ENCODE measurements around the gene RTN4RL1. TPM values are rescaled to one million over a fixed set of nuclear protein-coding genes. Genes with fewer than 3 reads are reported as not detected.

The RTN4RL1 gene
- total RNA-seq, 2 experiments from 2014 or later = 0.17 to 0.21 TPM

DNA sequence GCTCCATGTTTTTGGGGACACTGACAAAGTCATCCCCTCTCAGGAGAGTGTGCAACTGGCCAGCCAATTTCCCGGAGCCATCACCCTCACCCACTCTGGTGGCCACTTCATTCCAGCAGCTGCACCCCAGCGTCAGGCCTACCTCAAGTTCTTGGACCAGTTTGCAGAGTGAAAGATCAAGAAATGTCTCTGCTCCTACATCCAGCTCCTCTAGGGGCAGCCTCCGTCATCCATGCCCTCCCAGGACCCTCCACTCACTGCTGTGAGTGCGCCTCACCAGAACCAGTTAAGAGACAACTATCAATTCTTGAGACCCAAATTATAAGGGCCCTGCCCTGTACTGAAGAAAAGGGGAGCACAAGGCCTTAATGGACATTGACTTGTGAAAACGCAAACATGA, 17.8 kb upstream of the RTN4RL1 start:
- CTCF ChIA-PET = interaction anchor here (0.9 to 1.6 kb wide), 2 partner anchors 12 to 202 kb away, joined by 3 to 5 read pairs; partner anchors contain the start of gene HIC1
- Mint-ChIP-seq H3K4me3 (peak overlapping the region; percentile 96), H3K9me3 (no peaks in the 10 kb centered on the region), H3K27ac (peak overlapping the region; percentile 97), H3K4me1 (ENCODE audit: low read depth) (peaks cover 23% of the 10 kb centered on the region), H3K27me3 (no peaks in the 10 kb centered on the region), H3K36me3 (peaks cover 17% of the 10 kb centered on the region)
- POLR2A ChIA-PET = no interaction called here
- no peak for DNase-seq
- intact Hi-C loops (cut with micrococcal nuclease) = loop anchor here (1.0 to 5.0 kb wide), 3 partner anchors 7 to 326 kb away; no protein-coding TSS in a partner anchor

DNA sequence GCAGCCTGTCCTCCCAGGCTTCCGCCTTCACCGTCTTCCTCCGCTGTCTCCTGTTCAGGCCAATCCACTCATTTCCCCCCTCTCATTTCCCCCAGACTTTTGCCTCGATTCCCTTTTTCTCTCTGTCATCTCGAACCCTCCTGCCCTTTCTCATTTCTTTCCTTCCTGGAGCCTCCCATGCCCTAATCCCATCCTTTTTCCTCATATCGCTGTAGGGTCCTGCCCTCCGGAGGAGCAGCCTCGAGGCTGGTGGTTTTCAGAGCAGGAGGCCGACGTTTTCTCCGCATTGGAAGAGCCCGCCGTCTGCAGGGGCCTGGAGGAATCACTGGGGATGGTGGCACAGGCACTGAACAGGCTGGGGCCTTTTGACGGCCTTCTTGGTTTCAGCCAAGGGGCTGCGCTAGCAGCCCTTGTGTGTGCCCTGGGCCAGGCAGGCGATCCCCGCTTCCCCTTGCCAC, 17.3 kb upstream of the RTN4RL1 start:
- Mint-ChIP-seq H3K36me3 (peaks cover 17% of the 10 kb centered on the region), H3K4me1 (ENCODE audit: low read depth) (peaks cover 23% of the 10 kb centered on the region), H3K4me3 (peak overlapping the region; percentile 96), H3K27ac (peak overlapping the region; percentile 97), H3K9me3 (no peaks in the 10 kb centered on the region), H3K27me3 (no peaks in the 10 kb centered on the region)
- ChIA-PET POLR2A (no interaction called here), CTCF (interaction anchor here (0.7 kb wide), 1 partner anchor 245 kb away, joined by 3 read pairs; no protein-coding TSS in a partner anchor)
- DNase-seq = no peak
- intact Hi-C loops (cut with micrococcal nuclease) = loop anchor here (1.0 to 5.0 kb wide), 3 partner anchors 8 to 325 kb away; no protein-coding TSS in a partner anchor

DNA sequence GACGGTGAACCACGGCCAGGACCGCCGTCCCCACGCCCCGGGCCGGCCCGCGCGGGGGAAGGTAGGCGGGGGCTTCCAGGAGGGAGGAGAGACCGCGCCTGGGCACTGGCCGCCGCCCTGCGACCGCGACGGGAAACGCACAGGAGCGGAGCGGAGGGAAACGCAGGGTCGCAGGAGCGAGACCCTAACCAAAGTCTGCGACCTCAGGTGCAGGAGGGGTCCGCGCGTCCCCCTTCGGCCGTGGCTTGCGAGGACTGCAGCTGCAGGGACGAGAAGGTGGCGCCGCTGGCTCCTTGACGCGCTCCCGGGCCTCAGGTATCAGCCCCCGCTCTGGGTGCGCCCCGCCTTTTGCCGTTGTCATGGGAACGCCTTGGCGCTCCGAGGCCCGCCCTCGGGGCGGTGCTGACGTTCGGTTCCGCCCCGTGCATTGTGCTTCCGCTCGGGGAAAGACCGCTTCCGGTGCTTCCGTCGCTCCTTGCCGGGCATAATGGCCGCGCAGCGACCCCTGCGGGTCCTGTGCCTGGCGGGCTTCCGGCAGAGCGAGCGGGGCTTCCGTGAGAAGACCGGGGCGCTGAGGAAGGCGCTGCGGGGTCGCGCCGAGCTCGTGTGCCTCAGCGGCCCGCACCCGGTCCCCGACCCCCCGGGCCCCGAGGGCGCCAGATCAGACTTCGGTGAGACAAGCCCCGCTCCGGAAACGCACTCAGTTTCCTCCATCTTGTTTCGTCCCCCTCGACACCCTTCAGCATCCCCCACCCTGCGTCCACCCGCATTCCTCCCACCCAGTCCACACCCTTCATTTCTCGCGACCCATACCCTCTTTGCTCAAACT, 16.6 kb upstream of the RTN4RL1 start, which contains the start of gene OVCA2:
Gene OVCA2 (plus strand): TSS at position 462 of the 829 bp plus-strand sequence. CDS start 26 bp downstream, at position 488.
- peak; percentile 98 for DNase-seq
- Mint-ChIP-seq H3K9me3 (no peaks in the 10 kb centered on the region), H3K27ac (peak within 1 kb of the TSS; percentile 97), H3K4me3 (peak within 1 kb of the TSS; percentile 96), H3K27me3 (no peaks in the 10 kb centered on the region), H3K4me1 (ENCODE audit: low read depth) (peaks cover 23% of the 10 kb centered on the region), H3K36me3 (peaks cover 20% of the 10 kb centered on the region)
- intact Hi-C loops (cut with micrococcal nuclease) = loop anchor here (1.0 to 5.0 kb wide), 4 partner anchors 9 to 324 kb away; partner anchors contain the start of gene DPH1
- CTCF ChIA-PET = interaction anchor here (0.7 to 1.2 kb wide), 4 partner anchors 10 to 244 kb away, joined by 3 read pairs; no protein-coding TSS in a partner anchor
- POLR2A ChIA-PET = no interaction called here

DNA sequence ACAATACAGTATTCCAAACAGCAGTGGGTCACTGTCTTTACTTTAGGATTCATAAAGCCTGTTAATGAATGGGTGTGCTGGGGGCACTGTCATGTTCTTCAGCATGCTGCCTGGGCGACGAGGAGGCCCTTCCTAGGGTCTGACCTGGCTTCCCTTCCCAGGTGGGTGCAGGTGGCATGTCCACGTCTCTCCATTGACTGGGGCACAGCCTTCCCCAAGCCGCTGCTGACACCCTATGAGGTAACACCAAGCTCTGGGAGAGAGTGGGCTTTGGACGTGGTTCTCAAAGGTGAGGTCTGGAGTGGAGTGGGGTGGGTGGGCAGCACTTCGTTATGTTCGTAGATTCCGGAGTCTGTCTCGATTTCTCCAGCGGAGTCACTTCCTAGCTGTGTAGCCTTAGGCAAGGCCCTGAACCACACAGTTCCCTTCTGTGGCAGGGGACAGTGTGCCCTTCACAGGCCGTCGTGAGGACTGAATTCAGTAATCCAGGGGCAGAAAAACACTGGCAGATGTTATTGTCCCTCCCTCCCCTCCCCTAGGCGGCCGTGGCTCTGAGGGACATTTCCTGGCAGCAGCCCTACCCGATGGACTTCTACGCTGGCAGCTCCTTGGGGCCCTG, 15.9 kb upstream of the RTN4RL1 start:
- POLR2A ChIA-PET = no interaction called here
- no peak overlapping the region for H3K27ac Mint-ChIP-seq
- peaks cover 23% of the 10 kb centered on the region for H3K4me1 Mint-ChIP-seq (ENCODE audit: low read depth)
- CTCF ChIA-PET = interaction anchor here (0.8 to 1.3 kb wide), 6 partner anchors 9 to 320 kb away, joined by 3 to 5 read pairs (median 3); no protein-coding TSS in a partner anchor
- peak overlapping the region; percentile 49 for H3K4me3 Mint-ChIP-seq
- DNase-seq = no peak
- H3K36me3 Mint-ChIP-seq = peaks cover 22% of the 10 kb centered on the region
- H3K9me3 Mint-ChIP-seq = no peaks in the 10 kb centered on the region
- H3K27me3 Mint-ChIP-seq = no peaks in the 10 kb centered on the region
- intact Hi-C loops (cut with micrococcal nuclease) = loop anchor here (1.0 to 5.0 kb wide), 3 partner anchors 11 to 324 kb away; partner anchors contain the start of gene DPH1

DNA sequence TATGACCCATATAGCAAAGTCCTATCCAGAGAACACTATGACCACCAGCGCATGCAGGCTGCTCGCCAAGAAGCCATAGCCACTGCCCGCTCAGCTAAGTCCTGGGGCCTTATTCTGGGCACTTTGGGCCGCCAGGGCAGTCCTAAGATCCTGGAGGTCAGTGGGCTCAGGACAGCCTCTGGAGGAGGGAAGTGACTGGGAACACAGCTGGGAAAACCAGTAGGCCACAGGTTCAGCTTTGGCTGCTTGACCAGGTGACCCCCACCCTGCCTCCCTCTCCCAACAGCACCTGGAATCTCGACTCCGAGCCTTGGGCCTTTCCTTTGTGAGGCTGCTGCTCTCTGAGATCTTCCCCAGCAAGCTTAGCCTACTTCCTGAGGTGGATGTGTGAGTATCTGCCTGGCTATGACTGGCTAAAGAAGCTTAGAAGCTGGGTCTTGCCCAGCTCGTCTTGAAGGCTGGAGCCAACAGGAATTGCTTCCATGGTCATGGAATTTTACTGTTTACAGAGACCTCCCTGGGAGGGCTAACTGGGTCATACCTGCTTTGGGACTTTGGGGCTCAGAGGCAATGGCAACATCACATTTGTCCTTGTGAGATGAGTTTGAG, 15.2 kb upstream of the RTN4RL1 start:
- H3K4me1 Mint-ChIP-seq (ENCODE audit: low read depth) = peaks cover 23% of the 10 kb centered on the region
- POLR2A ChIA-PET = interaction anchor here (0.8 kb wide), 1 partner anchor 9 kb away, joined by 3 read pairs; no protein-coding TSS in a partner anchor
- no peak overlapping the region for H3K27ac Mint-ChIP-seq
- intact Hi-C loops (cut with micrococcal nuclease) = loop anchor here (5.0 kb wide), 2 partner anchors 148 to 323 kb away; no protein-coding TSS in a partner anchor
- peak overlapping the region; percentile 20 for H3K4me3 Mint-ChIP-seq
- no peaks in the 10 kb centered on the region for H3K27me3 Mint-ChIP-seq
- CTCF ChIA-PET = interaction anchor here (0.8 to 1.3 kb wide), 3 partner anchors 131 to 319 kb away, joined by 3 to 5 read pairs (median 3); no protein-coding TSS in a partner anchor
- no peaks in the 10 kb centered on the region for H3K9me3 Mint-ChIP-seq
- DNase-seq = no peak
- H3K36me3 Mint-ChIP-seq = peaks cover 22% of the 10 kb centered on the region

DNA sequence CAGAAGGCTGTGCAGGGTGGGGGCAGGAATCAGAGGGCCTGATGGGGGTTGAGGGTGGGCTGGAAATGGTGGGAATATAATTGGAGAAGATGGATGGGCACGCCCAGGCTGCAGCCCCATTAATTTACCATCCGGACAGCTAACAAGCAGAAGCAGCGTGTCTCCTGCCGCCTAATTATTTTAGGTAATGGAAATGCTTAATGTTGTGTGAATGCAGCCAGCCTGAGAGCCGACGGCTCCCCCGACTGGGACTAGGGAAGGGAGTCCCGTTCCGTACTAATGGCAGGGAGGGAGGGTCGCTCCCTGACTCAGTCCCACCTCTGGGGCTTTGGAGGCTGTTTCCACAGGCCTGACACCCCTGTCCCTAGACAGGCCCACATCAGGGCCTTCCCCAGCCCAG, 12.0 kb upstream of the RTN4RL1 start:
- CTCF ChIA-PET = interaction anchor here (1.3 to 1.5 kb wide), 2 partner anchors 208 to 316 kb away, joined by 3 read pairs; no protein-coding TSS in a partner anchor
- no peaks in the 10 kb centered on the region for H3K27me3 Mint-ChIP-seq

DNA sequence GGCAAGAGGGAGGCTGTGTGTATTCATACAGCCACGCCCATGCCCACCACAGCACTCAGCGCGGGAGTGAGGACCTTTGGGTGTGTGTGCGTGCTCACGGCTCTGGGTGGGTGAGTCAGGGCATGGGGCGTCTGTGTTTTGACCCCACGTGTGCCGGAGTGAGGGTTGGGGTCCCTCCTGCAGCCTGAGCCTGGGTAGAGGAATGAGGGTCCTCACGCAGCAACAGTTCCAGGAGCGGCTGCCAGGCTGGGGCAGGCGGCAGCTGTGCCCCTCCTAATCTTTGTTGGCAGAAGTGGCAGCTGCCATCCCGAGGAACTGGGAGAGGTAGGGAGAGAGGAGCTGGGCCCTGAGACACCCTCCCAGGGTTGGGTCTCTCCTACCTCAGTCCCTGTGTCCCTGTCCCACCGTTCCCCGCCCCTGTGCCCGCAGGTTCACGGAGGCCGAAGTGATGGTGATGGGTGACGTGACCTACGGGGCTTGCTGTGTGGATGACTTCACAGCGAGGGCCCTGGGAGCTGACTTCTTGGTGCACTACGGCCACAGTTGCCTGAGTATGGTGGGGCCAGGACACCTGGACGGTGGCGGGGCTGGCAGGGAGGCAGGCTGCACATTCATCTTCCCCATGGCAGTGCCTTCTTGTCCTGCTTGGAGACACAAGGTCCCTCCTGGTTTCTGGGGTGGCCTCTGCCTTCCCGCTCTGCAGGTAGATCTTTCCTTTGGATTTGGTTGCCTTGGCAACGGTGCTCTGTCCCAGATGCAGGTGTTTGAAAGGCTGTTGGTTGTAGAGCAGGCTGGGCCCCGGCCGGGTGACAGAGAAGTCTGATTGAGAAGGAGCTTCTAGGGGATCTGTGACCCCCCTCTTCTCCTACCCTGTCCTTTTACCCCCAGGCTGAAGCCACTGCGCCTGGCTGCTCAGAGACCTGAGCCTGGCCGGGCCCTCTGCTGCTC, 10.7 kb upstream of the RTN4RL1 start:
- Mint-ChIP-seq H3K36me3 (peaks cover 6% of the 10 kb centered on the region), H3K27me3 (no peaks in the 10 kb centered on the region), H3K4me1 (ENCODE audit: low read depth) (peaks cover 7% of the 10 kb centered on the region), H3K4me3 (no peak overlapping the region), H3K9me3 (no peaks in the 10 kb centered on the region), H3K27ac (no peak overlapping the region)
- intact Hi-C loops (cut with micrococcal nuclease) = loop anchor here (10.0 kb wide), 2 partner anchors 161 to 391 kb away; partner anchors contain the start of genes RILP and SCARF1
- POLR2A ChIA-PET = no interaction called here
- CTCF ChIA-PET = interaction anchor here (0.6 kb wide), 1 partner anchor 369 kb away, joined by 3 read pairs; no protein-coding TSS in a partner anchor
- no peak for DNase-seq

More for the DNA sequence above, 12.0 kb upstream of the RTN4RL1 start:
- POLR2A ChIA-PET = no interaction called here
- Mint-ChIP-seq H3K4me1 (ENCODE audit: low read depth) (peaks cover 1% of the 10 kb centered on the region), H3K9me3 (no peaks in the 10 kb centered on the region), H3K27ac (no peak overlapping the region), H3K4me3 (no peak overlapping the region), H3K36me3 (peaks cover 7% of the 10 kb centered on the region)
- intact Hi-C loops (cut with micrococcal nuclease) = loop anchor here (10.0 kb wide), 2 partner anchors 162 to 392 kb away; partner anchors contain the start of genes RILP and SCARF1
- DNase-seq = no peak

DNA sequence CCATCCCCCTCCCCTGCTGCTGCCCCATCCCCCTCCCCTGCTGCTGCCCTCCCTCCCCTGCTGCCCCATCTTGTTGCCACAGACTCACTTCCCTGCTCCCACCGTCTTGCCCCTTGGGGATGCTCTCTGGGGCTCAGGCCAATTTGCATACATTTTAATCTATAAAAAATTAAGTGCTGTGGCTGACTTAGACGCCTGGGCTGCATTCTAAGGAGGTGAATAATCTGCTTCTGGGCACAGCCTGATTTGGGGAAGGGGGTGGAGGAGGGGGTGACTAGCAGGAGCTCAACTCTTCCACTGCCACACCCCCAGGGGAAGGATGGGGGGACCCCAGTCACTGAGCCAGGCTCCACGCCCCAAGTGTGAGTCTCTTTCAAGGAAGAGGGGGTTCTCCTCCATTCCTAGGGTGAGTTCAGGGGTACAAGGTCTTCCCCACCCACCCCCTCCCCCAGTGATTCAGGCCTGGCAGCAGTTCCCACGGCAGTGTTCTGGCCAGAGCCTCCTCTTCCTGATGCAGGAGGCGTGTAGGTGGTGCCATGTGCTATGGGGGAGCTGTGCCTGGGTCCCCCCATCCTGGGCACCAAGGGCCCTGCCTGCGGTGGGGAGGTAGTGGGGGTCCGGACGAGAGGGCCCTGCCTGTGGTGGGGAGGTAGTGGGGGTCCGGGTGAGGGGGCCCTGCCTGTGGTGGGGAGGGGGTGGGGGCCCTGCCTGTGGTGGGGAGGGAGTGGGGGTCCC, 9.8 kb upstream of the RTN4RL1 start:
- H3K9me3 Mint-ChIP-seq = no peaks in the 10 kb centered on the region
- POLR2A ChIA-PET = no interaction called here
- peaks cover 6% of the 10 kb centered on the region for H3K36me3 Mint-ChIP-seq
- H3K27me3 Mint-ChIP-seq = no peaks in the 10 kb centered on the region
- H3K27ac Mint-ChIP-seq = no peak overlapping the region
- intact Hi-C loops (cut with micrococcal nuclease) = loop anchor here (10.0 kb wide), 2 partner anchors 160 to 390 kb away; partner anchors contain the start of genes RILP and SCARF1
- DNase-seq = no peak
- CTCF ChIA-PET = interaction anchor here (0.6 kb wide), 1 partner anchor 368 kb away, joined by 3 read pairs; no protein-coding TSS in a partner anchor
- no peak overlapping the region for H3K4me3 Mint-ChIP-seq
- peaks cover 10% of the 10 kb centered on the region for H3K4me1 Mint-ChIP-seq (ENCODE audit: low read depth)

DNA sequence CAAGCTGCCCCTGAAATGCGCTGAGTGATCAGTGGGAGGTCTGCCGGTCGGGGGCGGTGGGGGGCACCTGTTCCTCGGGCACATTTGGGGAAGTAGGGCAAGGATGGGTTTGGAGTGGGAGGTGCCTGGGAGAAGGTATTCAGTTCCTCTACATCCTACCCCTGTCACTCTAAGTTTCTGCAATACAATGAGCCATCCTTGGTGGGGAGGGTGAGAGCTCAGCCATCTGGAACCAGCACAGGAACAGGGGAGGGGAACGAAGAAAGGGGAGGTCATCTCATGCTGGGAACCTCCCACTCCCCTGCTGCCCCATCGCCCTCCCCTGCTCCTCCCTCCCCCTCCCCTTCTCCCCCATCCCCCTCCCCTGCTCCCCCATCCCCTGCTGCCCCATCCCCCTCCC, 9.0 kb upstream of the RTN4RL1 start:
- peaks cover 6% of the 10 kb centered on the region for H3K36me3 Mint-ChIP-seq

DNA sequence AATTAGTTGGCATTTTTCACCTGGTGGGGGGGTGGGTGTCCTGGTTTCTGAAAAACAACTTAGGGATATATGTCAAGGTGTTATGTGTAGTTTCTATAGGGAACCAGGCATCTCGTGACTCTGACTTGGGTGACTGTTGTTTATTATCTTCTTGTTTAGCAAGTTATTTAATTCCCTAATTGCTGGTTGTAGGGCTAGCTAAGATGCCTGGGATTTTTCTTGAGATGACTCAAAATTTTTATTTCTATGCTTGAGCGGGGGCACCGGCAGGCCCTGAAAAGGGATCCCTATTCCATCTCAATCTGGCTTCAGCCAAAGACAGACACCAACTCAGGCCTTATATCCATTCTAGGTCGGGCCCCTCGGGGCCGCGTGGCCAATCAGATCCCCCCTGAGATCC, 8.0 kb upstream of the RTN4RL1 start:
- Mint-ChIP-seq H3K4me1 (ENCODE audit: low read depth) (peaks cover 10% of the 10 kb centered on the region), H3K27ac (no peak overlapping the region), H3K9me3 (no peaks in the 10 kb centered on the region), H3K36me3 (peaks cover 6% of the 10 kb centered on the region), H3K27me3 (peaks cover 3% of the 10 kb centered on the region), H3K4me3 (no peak overlapping the region)
- CTCF ChIA-PET = no interaction called here
- intact Hi-C loops (cut with micrococcal nuclease) = loop anchor here (10.0 kb wide), 2 partner anchors 158 to 388 kb away; partner anchors contain the start of genes RILP and SCARF1
- DNase-seq = no peak
- POLR2A ChIA-PET = no interaction called here

More for the DNA sequence above, 9.0 kb upstream of the RTN4RL1 start:
- H3K4me3 Mint-ChIP-seq = no peak overlapping the region
- POLR2A ChIA-PET = no interaction called here
- peaks cover 10% of the 10 kb centered on the region for H3K4me1 Mint-ChIP-seq (ENCODE audit: low read depth)
- no peaks in the 10 kb centered on the region for H3K9me3 Mint-ChIP-seq
- intact Hi-C loops (cut with micrococcal nuclease) = loop anchor here (10.0 kb wide), 2 partner anchors 159 to 389 kb away; partner anchors contain the start of genes RILP and SCARF1
- H3K27ac Mint-ChIP-seq = no peak overlapping the region
- no peak for DNase-seq
- H3K27me3 Mint-ChIP-seq = no peaks in the 10 kb centered on the region
- CTCF ChIA-PET = interaction anchor here (0.6 kb wide), 1 partner anchor 313 kb away, joined by 3 read pairs; no protein-coding TSS in a partner anchor

All from activated CD4-positive, alpha-beta memory T cell treated with anti-CD3 and anti-CD28 coated beads for 36 hours (primary cell).